Kidney (tissue), 14 donors: ENCODE results near the gene TMEM51. TPM values are rescaled to one million over a fixed set of nuclear protein-coding genes. Genes with fewer than 3 reads are reported as not detected.
A peak's percentile ranks its signal among the peaks of the same experiment; 100 is the strongest.

Source experiments
- DNase-seq, 5 donors: peaks; one replicate each; pipeline ENCODE4 v3.0.0-alpha.2; 2013 to 2020
- FAIRE-seq: peaks from 2 replicates; lab custom pipeline; 2012; peaks lifted over from hg19 to GRCh38; lab: Jason Lieb, UNC
- H3K27ac ChIP-seq, 2 donors: one replicate each; pipeline ENCODE4 v1.7.0; 2013; ENCODE audit warnings: low read depth in 2 of 2, low read length in 2 of 2, inconsistent platforms in 1 of 2
- H3K27me3 ChIP-seq: one replicate; pipeline ENCODE4 v1.7.1; 2013; ENCODE audit warnings: low read length, inconsistent platforms; ENCODE audit not compliant: control insufficient read depth, insufficient read depth
- H3K36me3 ChIP-seq, 3 donors: one replicate each; pipeline versions ENCODE4 v1.7.0 to v1.7.1; 2013; ENCODE audit warnings: low read length in 3 of 3, control low read depth in 1 of 3, inconsistent platforms in 1 of 3; ENCODE audit not compliant: insufficient read depth in 3 of 3, control insufficient read depth in 2 of 3
- H3K4me1 ChIP-seq, 3 donors: one replicate each; pipeline versions ENCODE4 v1.7.0 to v1.7.1; 2013; ENCODE audit warnings: low read length in 3 of 3, inconsistent platforms in 1 of 3, low read depth in 1 of 3; ENCODE audit not compliant: control insufficient read depth in 2 of 3, insufficient read depth in 2 of 3
- H3K4me3 ChIP-seq, 3 donors: one replicate each; pipeline versions ENCODE4 v1.7.0 to v1.8.1; 2013; ENCODE audit warnings: low read length in 3 of 3, control low read depth in 1 of 3, inconsistent platforms in 1 of 3
- H3K9ac ChIP-seq, 3 donors: one replicate each; pipeline versions ENCODE4 v1.7.0 to v1.7.1; 2013; ENCODE audit warnings: low read length in 3 of 3, control low read depth in 1 of 3, inconsistent platforms in 1 of 3
- H3K9me3 ChIP-seq, 3 donors: one replicate each; pipeline versions ENCODE4 v1.7.0 to v1.7.1; 2013; ENCODE audit warnings: low read length in 3 of 3, control low read depth in 1 of 3, inconsistent platforms in 1 of 3; ENCODE audit not compliant: control insufficient read depth in 2 of 3, insufficient read depth in 1 of 3
- intact Hi-C: fragments of 100-400 bp; cut with DNase I; formaldehyde crosslinking; loops from one replicate; pipeline ENCODE4 v1.11.1; 2022
- polyA plus RNA-seq: library from polyadenylated mRNA; stranded (reverse); fragments of 350-450 nt; fragmentation: Illumina TruSeq; extraction: RNeasy Lipid Tissue Mini Kit (QIAGEN cat#74804); gene quantifications from one replicate; pipeline ENCODE4 v1.2.3, GENCODE V29; 2014; ENCODE audit warnings: low read depth, low replicate concordance; ENCODE audit not compliant: insufficient read depth
- total RNA-seq: library from RNA; stranded (reverse); fragmentation: NEBNext Ultra II Directional; extraction: Animal tissue kit (Norgen Biotek cat#: 25700); gene quantifications from one replicate; pipeline ENCODE4 v1.2.1, GENCODE V29; 2021
- TF ChIP-seq, protein P1 (sequence below): IDR thresholded peaks from 3 replicates; pipeline ENCODE4 v1.5.1; 2012; ENCODE audit warnings: mild to moderate bottlenecking, moderate library complexity, borderline replicate concordance; ENCODE audit not compliant: insufficient read depth; ENCODE audit errors: extremely low read depth
- donor health status: control.
- donor health status: control.
- donor health status: control.
- donor health status: control.
- donor health status: control.
- donor health status: DM: yes; HTN: yes; CAD: no.
- donor health status: Normal renal cell carcinoma (clear cell type).

Gene TMEM51
- total and polyA plus RNA-seq, 2 donors from 2014 or later: 38.1 to 48.4 TPM

- FAIRE-seq (no peak), DNase-seq (no peak)
- Histone ChIP-seq H3K9me3 (no peaks in the 10 kb centered on the region), H3K27ac (no peak overlapping the region), H3K4me1 (peaks cover 0 to 2% (median 0%) of the 10 kb centered on the region in 3 donors), H3K4me3 (no peak overlapping the region), H3K9ac (no peak overlapping the region), H3K36me3 (no peaks in the 10 kb centered on the region), H3K27me3 (no peaks in the 10 kb centered on the region)
- intact Hi-C loops: no loop called here
- TF ChIP-seq, protein P1, sequence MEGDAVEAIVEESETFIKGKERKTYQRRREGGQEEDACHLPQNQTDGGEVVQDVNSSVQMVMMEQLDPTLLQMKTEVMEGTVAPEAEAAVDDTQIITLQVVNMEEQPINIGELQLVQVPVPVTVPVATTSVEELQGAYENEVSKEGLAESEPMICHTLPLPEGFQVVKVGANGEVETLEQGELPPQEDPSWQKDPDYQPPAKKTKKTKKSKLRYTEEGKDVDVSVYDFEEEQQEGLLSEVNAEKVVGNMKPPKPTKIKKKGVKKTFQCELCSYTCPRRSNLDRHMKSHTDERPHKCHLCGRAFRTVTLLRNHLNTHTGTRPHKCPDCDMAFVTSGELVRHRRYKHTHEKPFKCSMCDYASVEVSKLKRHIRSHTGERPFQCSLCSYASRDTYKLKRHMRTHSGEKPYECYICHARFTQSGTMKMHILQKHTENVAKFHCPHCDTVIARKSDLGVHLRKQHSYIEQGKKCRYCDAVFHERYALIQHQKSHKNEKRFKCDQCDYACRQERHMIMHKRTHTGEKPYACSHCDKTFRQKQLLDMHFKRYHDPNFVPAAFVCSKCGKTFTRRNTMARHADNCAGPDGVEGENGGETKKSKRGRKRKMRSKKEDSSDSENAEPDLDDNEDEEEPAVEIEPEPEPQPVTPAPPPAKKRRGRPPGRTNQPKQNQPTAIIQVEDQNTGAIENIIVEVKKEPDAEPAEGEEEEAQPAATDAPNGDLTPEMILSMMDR: no peak
Observed at GRCh38 chr1:15244813-15245212, 91.3 kb downstream of the TMEM51 start.

- Histone ChIP-seq H3K36me3 (no peaks in the 10 kb centered on the region), H3K4me1 (peaks cover 0 to 2% (median 0%) of the 10 kb centered on the region in 3 donors), H3K27me3 (no peaks in the 10 kb centered on the region), H3K27ac (no peak overlapping the region), H3K9me3 (no peaks in the 10 kb centered on the region), H3K4me3 (no peak overlapping the region), H3K9ac (no peak overlapping the region)
- TF ChIP-seq, protein P1: no peak
- intact Hi-C loops: no loop called here
- FAIRE-seq (no peak), DNase-seq (peak in 2 of 5 donors; percentile 28 to 77)
Observed at GRCh38 chr1:15245593-15246360, 92.2 kb downstream of the TMEM51 start.

GRCh38 chr1:15246960-15247614 lies 93.5 kb downstream of the TMEM51 start, which contains the start of gene FHAD1:
Gene FHAD1, plus strand, starts transcription at chr1:15247223. Its CDS starts 4,562 bp downstream, at chr1:15251785.
- Histone ChIP-seq H3K27ac (no peak within 1 kb of the TSS), H3K4me3 (peak within 1 kb of the TSS; percentile 1 to 49 (median 22)), H3K27me3 (no peaks in the 10 kb centered on the region), H3K9ac (peak within 1 kb of the TSS in 1 of 3 donors; percentile 41), H3K36me3 (no peaks in the 10 kb centered on the region), H3K9me3 (no peaks in the 10 kb centered on the region), H3K4me1 (peaks cover 0 to 2% (median 0%) of the 10 kb centered on the region in 3 donors)
- TF ChIP-seq, protein P1: no peak
- FAIRE-seq (no peak), DNase-seq (peak; percentile 87 to 94 (median 91))
- intact Hi-C loops: no loop called here
